ENCODE measurements around the gene CIDEB. TPM values are rescaled to one million over a fixed set of nuclear protein-coding genes. Genes with fewer than 3 reads are reported as not detected.

Gene CIDEB
- total and polyA plus RNA-seq, 2 of the 8 experiments (the other 6 are each of a cell fraction or from before 2014, with no cell fraction given) = 0.11 TPM; not detected in 1

GRCh38 chr14:24309538-24310264, 1.9 kb upstream of the CIDEB start, which contains the start of gene LTB4R2 (continued):
- no peak for TF ChIP-seq TAF1 (IDR thresholded peaks at IDR 0.05; ENCODE audit: low read depth, low read length)
- no peak for TF ChIP-seq KDM1A (IDR thresholded peaks at IDR 0.05; ENCODE audit: borderline replicate concordance, low read length)
- no peak for TF ChIP-seq SP4 (IDR thresholded peaks at IDR 0.05; ENCODE audit: low read length)
- no peak for TF ChIP-seq GTF2F1 (IDR thresholded peaks at IDR 0.05; ENCODE audit: borderline replicate concordance, low read depth, low read length)
- no peak for TF ChIP-seq CEBPB (IDR thresholded peaks at IDR 0.05; ENCODE audit: low read depth, low read length)
- no peak for TF ChIP-seq KDM5A (IDR thresholded peaks at IDR 0.05; ENCODE audit: low read length)
- no peak for TF ChIP-seq FOSL1 (IDR thresholded peaks at IDR 0.05; ENCODE audit: insufficient read depth, low read depth, low read length)
